ENCODE results near the gene CCDC12.
A peak's percentile ranks its signal among the peaks of the same experiment; 100 is the strongest.

Gene CCDC12

DNA sequence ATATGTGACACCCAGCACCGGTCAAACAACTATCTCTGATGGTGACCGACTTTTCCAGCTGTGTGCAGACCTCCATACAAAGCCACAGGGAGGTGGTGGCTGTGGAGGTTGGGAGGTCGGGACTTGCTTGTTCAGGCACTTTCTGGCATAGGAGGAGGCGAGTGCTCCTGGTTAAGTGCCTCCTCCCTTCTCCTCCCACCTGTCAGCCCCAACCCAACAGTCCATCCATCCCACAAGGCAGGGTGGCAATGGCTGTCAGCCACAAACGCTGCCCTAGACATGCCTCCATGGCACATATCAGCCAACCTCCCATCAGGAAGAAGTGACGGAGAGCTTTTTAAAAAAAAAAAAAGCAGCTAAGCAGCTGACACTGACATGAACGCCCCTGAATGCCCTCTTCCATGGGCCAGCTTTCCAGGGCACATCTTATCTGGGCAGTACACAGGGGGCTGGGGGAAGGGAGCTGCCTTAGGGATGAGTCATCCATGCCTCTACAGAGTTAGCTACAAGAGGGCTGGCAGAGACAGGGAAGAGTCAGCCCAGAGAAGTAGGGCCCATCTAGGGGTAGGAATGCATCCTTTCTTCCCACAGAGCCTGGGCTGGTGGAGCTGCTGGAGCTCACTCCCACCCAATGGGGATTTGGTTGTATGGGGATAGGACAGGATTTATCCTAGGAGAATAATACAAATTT lies 41.2 kb downstream of the CCDC12 start:
- H3K27ac ChIP-seq = no peak overlapping the region
- TF ChIP-seq, protein P1, sequence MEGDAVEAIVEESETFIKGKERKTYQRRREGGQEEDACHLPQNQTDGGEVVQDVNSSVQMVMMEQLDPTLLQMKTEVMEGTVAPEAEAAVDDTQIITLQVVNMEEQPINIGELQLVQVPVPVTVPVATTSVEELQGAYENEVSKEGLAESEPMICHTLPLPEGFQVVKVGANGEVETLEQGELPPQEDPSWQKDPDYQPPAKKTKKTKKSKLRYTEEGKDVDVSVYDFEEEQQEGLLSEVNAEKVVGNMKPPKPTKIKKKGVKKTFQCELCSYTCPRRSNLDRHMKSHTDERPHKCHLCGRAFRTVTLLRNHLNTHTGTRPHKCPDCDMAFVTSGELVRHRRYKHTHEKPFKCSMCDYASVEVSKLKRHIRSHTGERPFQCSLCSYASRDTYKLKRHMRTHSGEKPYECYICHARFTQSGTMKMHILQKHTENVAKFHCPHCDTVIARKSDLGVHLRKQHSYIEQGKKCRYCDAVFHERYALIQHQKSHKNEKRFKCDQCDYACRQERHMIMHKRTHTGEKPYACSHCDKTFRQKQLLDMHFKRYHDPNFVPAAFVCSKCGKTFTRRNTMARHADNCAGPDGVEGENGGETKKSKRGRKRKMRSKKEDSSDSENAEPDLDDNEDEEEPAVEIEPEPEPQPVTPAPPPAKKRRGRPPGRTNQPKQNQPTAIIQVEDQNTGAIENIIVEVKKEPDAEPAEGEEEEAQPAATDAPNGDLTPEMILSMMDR (conservative IDR thresholded peaks at IDR 0.05) = no peak

DNA sequence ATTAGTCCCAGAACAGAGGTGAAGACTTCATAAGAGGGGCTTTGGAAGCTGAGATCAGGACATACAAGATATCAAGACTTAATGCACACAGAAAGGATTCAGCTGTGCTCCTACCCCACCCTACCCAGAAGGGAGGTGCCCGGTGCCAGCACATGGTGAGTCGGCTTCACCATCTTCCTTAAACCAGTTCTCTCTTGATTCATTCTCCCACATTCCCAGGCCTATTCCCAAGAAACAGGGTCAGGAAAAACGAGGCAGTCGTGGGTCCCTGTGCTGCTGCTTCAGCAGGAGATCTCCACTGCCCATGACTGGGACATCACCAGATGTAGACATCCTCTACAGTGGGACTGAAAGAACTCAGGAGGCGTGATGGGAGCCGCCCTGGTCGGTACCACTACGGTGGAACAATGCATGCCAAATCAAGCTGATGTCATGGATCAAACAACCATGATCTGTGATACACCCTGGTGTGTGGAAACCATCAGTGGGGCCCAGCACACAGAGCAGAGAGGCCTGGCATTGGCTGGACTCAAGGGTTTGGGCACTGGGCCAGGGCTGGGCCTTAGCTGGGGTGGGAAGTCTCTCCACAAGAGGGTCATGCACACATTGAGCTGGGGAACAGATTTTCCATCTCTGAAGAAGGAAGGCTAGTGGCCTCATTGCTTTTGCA lies 41.9 kb downstream of the CCDC12 start:
- TF ChIP-seq, protein P1 (conservative IDR thresholded peaks at IDR 0.05) = no peak
- H3K27ac ChIP-seq = peak overlapping the region; percentile 10; the same call in 1 of the 2 replicates

DNA sequence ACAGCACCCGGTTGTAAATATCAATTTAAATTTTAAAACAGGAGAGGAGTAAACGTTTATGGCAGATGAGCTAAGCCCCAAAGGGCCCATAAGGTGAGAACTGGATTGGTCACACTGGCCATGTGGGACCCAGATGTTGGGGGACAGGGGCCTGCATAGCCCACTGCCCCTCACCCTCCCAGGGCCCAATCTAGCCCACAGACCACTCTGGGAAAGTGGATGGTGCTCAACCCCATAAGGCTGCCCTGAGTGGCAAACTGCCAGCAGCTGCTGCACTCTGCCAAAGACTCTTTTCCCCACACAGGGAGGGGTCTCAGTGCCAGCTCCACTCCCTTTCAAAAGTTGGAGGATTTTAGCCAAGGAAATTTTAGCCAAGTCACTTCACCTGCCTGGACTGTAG lies 42.5 kb downstream of the CCDC12 start:
- peak overlapping the region; percentile 10; the same call in 1 of the 2 replicates for H3K27ac ChIP-seq
- TF ChIP-seq, protein P1 (conservative IDR thresholded peaks at IDR 0.05) = no peak

DNA sequence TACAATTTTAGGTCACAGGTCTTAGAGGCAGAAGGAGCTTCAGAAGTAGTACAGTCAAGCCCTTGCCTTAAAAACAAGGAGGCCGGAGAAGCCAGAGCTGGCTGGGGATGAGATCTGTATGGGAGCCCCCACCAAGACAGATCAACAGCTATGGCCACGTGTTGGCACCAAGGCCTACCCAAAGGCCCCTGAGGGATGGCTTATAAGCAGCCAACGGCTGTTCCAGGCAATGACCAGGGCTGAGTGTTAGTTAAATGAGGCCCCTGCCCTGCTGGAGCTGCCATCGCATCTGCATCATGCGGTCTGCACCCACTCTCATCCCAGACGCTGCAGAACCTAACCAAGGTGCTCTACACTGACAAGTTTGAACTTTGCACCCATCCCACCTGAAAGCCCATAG lies 43.3 kb downstream of the CCDC12 start:
- TF ChIP-seq, protein P1 (conservative IDR thresholded peaks at IDR 0.05) = no peak
- peak overlapping the region; percentile 68 for H3K27ac ChIP-seq

DNA sequence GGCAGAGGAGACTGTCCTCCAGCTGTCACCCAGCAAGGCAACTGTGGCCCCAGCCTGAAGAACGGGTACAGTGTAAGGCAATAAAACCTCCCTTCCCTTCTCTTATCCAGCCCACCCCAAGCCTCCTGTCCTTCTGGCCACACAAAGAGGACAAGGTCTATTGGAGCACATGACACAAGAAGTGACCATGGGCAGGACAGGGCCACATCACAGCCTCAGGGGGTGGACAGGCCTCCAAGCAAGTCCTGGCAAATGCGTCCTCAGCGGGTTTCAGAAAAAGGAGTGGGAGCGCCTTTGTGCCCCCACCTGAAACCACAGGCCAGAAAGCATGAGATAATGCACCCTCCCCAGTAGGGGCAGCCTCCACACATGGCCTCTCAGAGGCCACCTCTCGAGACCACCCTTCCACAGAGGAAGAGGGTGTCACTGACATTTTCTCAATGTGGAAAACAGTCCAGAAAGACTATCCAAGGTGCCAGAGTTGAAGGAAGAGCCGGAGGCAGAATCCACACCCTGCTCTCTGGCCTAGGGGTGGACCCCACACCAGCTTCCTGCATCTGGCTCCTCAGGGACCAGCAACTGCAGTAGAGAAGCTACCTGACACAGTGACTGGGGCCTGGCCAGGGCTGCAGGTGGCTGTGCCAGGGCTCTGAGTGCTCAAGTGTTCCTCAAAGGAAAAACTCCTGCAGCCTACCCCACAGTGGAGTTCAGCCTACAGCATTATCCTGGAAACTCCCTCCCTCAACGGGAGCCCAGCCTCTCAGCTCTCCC lies 43.9 kb downstream of the CCDC12 start:
- H3K27ac ChIP-seq = peak overlapping the region; percentile 68
- TF ChIP-seq, protein P1 (conservative IDR thresholded peaks at IDR 0.05) = no peak

DNA sequence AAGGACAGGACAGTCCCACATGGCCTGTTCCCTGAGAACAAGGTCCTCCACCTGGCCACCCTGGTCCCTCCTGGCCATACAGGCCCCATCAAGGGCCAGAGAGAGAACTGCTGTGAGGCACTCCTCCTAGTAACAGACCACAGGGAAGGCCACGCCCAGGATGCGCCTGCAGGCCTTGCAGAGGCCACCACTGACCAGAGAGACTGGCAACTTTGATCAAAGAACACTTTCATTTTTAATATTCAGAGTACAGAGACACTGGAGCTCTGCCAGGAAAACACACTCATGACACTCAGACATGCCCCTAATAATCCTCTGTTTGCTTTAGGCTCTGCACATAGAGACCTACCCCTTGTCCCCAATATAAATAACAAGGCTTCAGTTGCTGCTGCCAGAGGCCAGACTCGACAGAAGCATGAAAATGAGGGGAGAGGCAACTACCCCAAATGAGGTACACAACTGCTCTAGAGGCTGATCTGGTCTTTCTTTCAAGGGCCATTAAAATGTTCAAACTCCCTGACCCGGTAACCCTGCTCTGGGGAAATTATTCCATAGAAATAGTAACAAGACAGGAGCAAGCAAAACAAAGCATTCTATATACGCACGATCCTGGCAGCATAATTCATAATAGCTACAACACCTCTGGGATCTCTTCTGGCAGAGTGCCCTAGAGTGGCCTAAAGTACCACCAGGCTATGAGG lies 44.8 kb downstream of the CCDC12 start:
- peak overlapping the region; percentile 68 for H3K27ac ChIP-seq

More for the DNA sequence above, 44.8 kb downstream of the CCDC12 start:
- TF ChIP-seq, protein P1 (conservative IDR thresholded peaks at IDR 0.05) = no peak
